ENCODE data around the gene CYP26C1. TPM values are rescaled to one million over a fixed set of nuclear protein-coding genes. Genes with fewer than 3 reads are reported as not detected.
A peak's percentile ranks its signal among the peaks of the same experiment; 100 is the strongest.

Gene CYP26C1
- polyA plus RNA-seq, 3 donors from 2014 or later: 0.12 to 1.3 TPM; not detected in 1

- H3K4me1 Mint-ChIP-seq: peaks cover 5 to 21% of the 10 kb centered on the region in 2 donors
- peaks cover 0 to 13% (median 0%) of the 10 kb centered on the region in 3 donors for H3K36me3 Mint-ChIP-seq
- peaks cover 0 to 2% (median 0%) of the 10 kb centered on the region in 6 donors for H3K9me3 Mint-ChIP-seq
- H3K27me3 Mint-ChIP-seq (ENCODE audit: low read depth in 3 of 3): peaks cover 19 to 23% (median 21%) of the 10 kb centered on the region in 3 donors
- DNase-seq: no peak
- no peak overlapping the region for H3K27ac Mint-ChIP-seq
- no peak overlapping the region for H3K4me3 Mint-ChIP-seq
These were observed 8.0 kb downstream of the CYP26C1 start for GRCh38 chr10:93068411-93069244.

- Mint-ChIP-seq H3K4me1 (peaks cover 5 to 17% of the 10 kb centered on the region in 2 donors), H3K4me3 (no peak overlapping the region), H3K36me3 (peaks cover 0 to 11% (median 0%) of the 10 kb centered on the region in 3 donors), H3K27me3 (ENCODE audit: low read depth in 3 of 3) (peaks cover 16 to 23% (median 19%) of the 10 kb centered on the region in 3 donors), H3K9me3 (peaks cover 0 to 2% (median 0%) of the 10 kb centered on the region in 6 donors), H3K27ac (no peak overlapping the region)
- DNase-seq: no peak
These were observed 8.6 kb downstream of the CYP26C1 start for GRCh38 chr10:93069245-93069561.

- H3K27me3 Mint-ChIP-seq (ENCODE audit: low read depth in 3 of 3): peaks cover 14 to 24% (median 21%) of the 10 kb centered on the region in 3 donors
- no peak overlapping the region for H3K27ac Mint-ChIP-seq
- DNase-seq: no peak
- H3K4me3 Mint-ChIP-seq: peak overlapping the region in 1 of 5 donors; percentile 33
- H3K9me3 Mint-ChIP-seq: peaks cover 0 to 2% (median 0%) of the 10 kb centered on the region in 6 donors
- H3K36me3 Mint-ChIP-seq: peaks cover 0 to 11% (median 0%) of the 10 kb centered on the region in 3 donors
- H3K4me1 Mint-ChIP-seq: peaks cover 7 to 13% of the 10 kb centered on the region in 2 donors
These were observed 10.0 kb downstream of the CYP26C1 start for GRCh38 chr10:93070378-93071176.

DNA sequence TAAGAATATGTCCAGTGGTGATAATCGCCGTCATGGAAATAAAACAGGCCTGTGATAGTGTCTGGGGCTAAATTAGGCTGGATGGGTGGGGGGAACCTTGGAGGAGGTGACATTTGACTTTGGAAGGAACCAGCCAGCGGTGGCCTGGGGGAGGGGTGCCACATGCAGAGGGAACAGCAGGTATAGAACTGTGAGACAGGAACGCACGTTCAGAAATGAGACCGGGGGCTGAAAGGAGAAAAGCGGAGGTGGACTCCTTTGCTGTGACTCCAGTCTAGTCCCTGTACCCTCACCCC, 10.5 kb downstream of the CYP26C1 start:
- H3K4me1 Mint-ChIP-seq: peaks cover 10 to 12% of the 10 kb centered on the region in 2 donors
- H3K9me3 Mint-ChIP-seq: peaks cover 0 to 2% (median 0%) of the 10 kb centered on the region in 6 donors
- no peak overlapping the region for H3K27ac Mint-ChIP-seq

DNA sequence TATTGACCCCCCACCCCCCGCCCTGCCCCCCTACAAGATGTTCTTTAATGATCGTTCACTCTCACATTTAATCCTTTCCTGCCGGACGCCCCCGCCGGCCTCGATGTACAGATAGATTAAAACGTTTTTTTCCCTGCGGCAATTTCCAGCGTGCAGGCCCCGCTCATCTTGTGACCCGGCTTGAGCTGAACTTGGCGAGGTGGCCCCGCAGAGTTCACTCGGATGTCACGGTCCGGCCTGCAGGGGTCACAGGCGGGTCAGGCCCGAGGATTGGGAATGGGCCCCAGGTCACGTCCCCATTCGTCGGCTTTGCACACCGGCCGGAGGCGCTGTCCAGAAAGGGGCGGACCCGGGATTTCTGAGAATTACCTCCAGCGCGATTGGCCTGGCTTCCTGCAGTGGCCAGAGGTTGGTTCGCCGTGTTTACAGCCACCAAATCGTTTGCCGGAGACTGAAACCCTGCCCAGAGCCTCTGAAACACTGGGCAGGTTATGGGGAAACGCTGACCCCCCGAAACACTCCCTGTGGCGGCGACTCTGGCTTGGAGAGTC, 11.2 kb downstream of the CYP26C1 start:
- peaks cover 16 to 24% (median 20%) of the 10 kb centered on the region in 3 donors for H3K27me3 Mint-ChIP-seq (ENCODE audit: low read depth in 3 of 3)
- peaks cover 0 to 11% (median 0%) of the 10 kb centered on the region in 3 donors for H3K36me3 Mint-ChIP-seq
- DNase-seq: no peak
- H3K27ac Mint-ChIP-seq: no peak overlapping the region
- H3K9me3 Mint-ChIP-seq: peaks cover 0 to 2% (median 0%) of the 10 kb centered on the region in 6 donors
- peaks cover 10 to 12% of the 10 kb centered on the region in 2 donors for H3K4me1 Mint-ChIP-seq
- no peak overlapping the region for H3K4me3 Mint-ChIP-seq

More for the DNA sequence above, 10.5 kb downstream of the CYP26C1 start:
- peak overlapping the region in 2 of 5 donors; percentile 12 to 33 for H3K4me3 Mint-ChIP-seq
- DNase-seq: no peak
- H3K27me3 Mint-ChIP-seq (ENCODE audit: low read depth in 3 of 3): peaks cover 16 to 28% (median 24%) of the 10 kb centered on the region in 3 donors
- H3K36me3 Mint-ChIP-seq: peaks cover 0 to 11% (median 0%) of the 10 kb centered on the region in 3 donors

- H3K27ac Mint-ChIP-seq: no peak overlapping the region
- peaks cover 15 to 24% (median 18%) of the 10 kb centered on the region in 3 donors for H3K27me3 Mint-ChIP-seq (ENCODE audit: low read depth in 3 of 3)
- H3K36me3 Mint-ChIP-seq: peaks cover 0 to 8% (median 0%) of the 10 kb centered on the region in 3 donors
- peaks cover 0 to 2% (median 0%) of the 10 kb centered on the region in 6 donors for H3K9me3 Mint-ChIP-seq
- peak overlapping the region in 4 of 5 donors; percentile 27 to 58 (median 48) for H3K4me3 Mint-ChIP-seq
- no peak for DNase-seq
- H3K4me1 Mint-ChIP-seq: peaks cover 10% of the 10 kb centered on the region in 2 donors
These were observed 11.7 kb downstream of the CYP26C1 start for GRCh38 chr10:93072225-93072712.

- Mint-ChIP-seq H3K4me3 (peak overlapping the region in 1 of 5 donors; percentile 55), H3K27ac (no peak overlapping the region), H3K4me1 (peaks cover 5 to 7% of the 10 kb centered on the region in 2 donors), H3K36me3 (peaks cover 0 to 4% (median 0%) of the 10 kb centered on the region in 3 donors), H3K9me3 (no peaks in the 10 kb centered on the region), H3K27me3 (ENCODE audit: low read depth in 3 of 3) (peaks cover 14 to 18% (median 15%) of the 10 kb centered on the region in 3 donors)
- no peak for DNase-seq
These were observed 12.3 kb downstream of the CYP26C1 start for GRCh38 chr10:93072713-93073538.

- no peak for DNase-seq
- no peak within 1 kb of the TSS for H3K27ac Mint-ChIP-seq
- H3K27me3 Mint-ChIP-seq (ENCODE audit: low read depth in 3 of 3): peaks cover 13 to 20% (median 13%) of the 10 kb centered on the region in 3 donors
- no peaks in the 10 kb centered on the region for H3K9me3 Mint-ChIP-seq
- peaks cover 5 to 7% of the 10 kb centered on the region in 2 donors for H3K4me1 Mint-ChIP-seq
- peaks cover 0 to 4% (median 0%) of the 10 kb centered on the region in 3 donors for H3K36me3 Mint-ChIP-seq
- peak within 1 kb of the TSS in 2 of 5 donors; percentile 18 to 55 for H3K4me3 Mint-ChIP-seq
These were observed 13.0 kb downstream of the CYP26C1 start, which contains the start of gene CYP26A1 for GRCh38 chr10:93073539-93074146. Gene CYP26A1 (plus strand): TSS chr10:93073893. CDS start chr10:93073935, 42 bp downstream.

- peaks cover 0 to 4% (median 0%) of the 10 kb centered on the region in 3 donors for H3K36me3 Mint-ChIP-seq
- no peaks in the 10 kb centered on the region for H3K9me3 Mint-ChIP-seq
- no peak for DNase-seq
These were observed 13.6 kb downstream of the CYP26C1 start for GRCh38 chr10:93074147-93074596.

GRCh38 chr10:93074597-93075368, 14.2 kb downstream of the CYP26C1 start:
- peak overlapping the region in 1 of 5 donors; percentile 18 for H3K4me3 Mint-ChIP-seq
- H3K27me3 Mint-ChIP-seq (ENCODE audit: low read depth in 3 of 3): peaks cover 12 to 14% (median 13%) of the 10 kb centered on the region in 3 donors
- H3K27ac Mint-ChIP-seq: no peak overlapping the region
- H3K36me3 Mint-ChIP-seq: peaks cover 0 to 4% (median 0%) of the 10 kb centered on the region in 3 donors
- no peaks in the 10 kb centered on the region for H3K9me3 Mint-ChIP-seq
- peaks cover 5 to 7% of the 10 kb centered on the region in 2 donors for H3K4me1 Mint-ChIP-seq
- DNase-seq: no peak

More at GRCh38 chr10:93074147-93074596, 13.6 kb downstream of the CYP26C1 start:
- H3K27me3 Mint-ChIP-seq (ENCODE audit: low read depth in 3 of 3): peaks cover 10 to 16% (median 12%) of the 10 kb centered on the region in 3 donors
- no peak overlapping the region for H3K27ac Mint-ChIP-seq
- peaks cover 5 to 7% of the 10 kb centered on the region in 2 donors for H3K4me1 Mint-ChIP-seq
- H3K4me3 Mint-ChIP-seq: peak overlapping the region in 1 of 5 donors; percentile 55

DNA sequence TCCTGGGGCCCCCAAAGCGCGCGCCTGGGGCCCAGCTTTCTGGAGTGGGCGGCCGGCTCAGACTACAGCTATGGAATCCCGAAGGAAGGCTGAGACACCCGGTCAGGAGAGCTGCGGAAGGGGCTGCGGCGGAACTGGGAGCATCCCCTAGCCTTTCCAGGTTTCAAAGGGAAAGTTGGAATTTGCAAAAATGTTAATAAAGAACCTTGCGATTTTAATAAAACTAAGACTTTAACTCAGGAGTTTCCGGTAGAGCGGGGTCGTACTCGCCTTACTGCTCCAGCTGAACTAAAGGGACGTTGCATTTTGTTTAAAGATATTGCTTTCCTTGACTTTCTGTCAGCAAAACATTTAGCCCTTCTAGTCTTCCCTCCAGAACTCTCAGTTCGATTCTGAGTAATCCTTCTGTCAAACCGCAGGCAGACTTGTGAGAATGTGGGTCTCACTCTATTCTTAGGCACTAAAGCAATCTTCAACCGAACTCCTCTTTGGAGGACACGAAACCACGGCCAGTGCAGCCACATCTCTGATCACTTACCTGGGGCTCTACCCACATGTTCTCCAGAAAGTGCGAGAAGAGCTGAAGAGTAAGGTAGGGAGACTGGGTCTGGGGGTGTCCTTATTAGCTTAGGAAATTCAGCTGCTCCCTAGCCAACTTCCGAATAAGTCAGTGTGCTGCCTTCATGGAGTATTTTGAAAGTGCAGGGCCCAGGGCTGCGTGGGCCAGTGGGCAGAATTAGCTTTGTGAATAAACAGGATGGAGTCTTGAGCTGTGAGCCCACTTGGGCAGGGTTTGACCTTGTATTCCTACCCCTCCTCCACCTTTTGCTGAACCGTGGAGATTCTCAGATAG, 15.0 kb downstream of the CYP26C1 start:
- H3K4me3 Mint-ChIP-seq: peak overlapping the region in 1 of 5 donors; percentile 64

More for the DNA sequence above, 15.0 kb downstream of the CYP26C1 start:
- H3K36me3 Mint-ChIP-seq: peaks cover 0 to 4% (median 0%) of the 10 kb centered on the region in 3 donors
- peaks cover 9 to 11% of the 10 kb centered on the region in 2 donors for H3K4me1 Mint-ChIP-seq
- peaks cover 12 to 17% (median 16%) of the 10 kb centered on the region in 3 donors for H3K27me3 Mint-ChIP-seq (ENCODE audit: low read depth in 3 of 3)
- no peak overlapping the region for H3K27ac Mint-ChIP-seq
- DNase-seq: no peak
- no peaks in the 10 kb centered on the region for H3K9me3 Mint-ChIP-seq

Data from immature natural killer cell (primary cell).